K562 (cell line): ENCODE data around the gene YIPF1. TPM values are rescaled to one million over a fixed set of nuclear protein-coding genes. Genes with fewer than 3 reads are reported as not detected.

ENCODE experiments used
- ARID2 ChIP-seq: fragments of 450-650 bp; IDR thresholded peaks from 2 replicates; pipeline ENCODE4 v1.6.1; 2017; ENCODE audit warnings: antibody characterized with exemption, mild to moderate bottlenecking
- ATF4 ChIP-seq: fragments of 450-650 bp; formaldehyde crosslinking; IDR thresholded peaks from 2 replicates; pipeline ENCODE4 v1.4.0; 2022; ENCODE audit warnings: mild to moderate bottlenecking, moderate library complexity
- DACH1 ChIP-seq: fragments of 450-650 bp; IDR thresholded peaks from 2 replicates; pipeline ENCODE4 v1.6.1; 2018; ENCODE audit not compliant: partially characterized antibody
- EZH2 ChIP-seq: IDR thresholded peaks from 2 replicates; pipeline ENCODE4 v1.6.1; 2012; ENCODE audit warnings: low read depth, mild to moderate bottlenecking, inconsistent platforms, low read length, borderline replicate concordance
- FOXK2 ChIP-seq, 2 experiments: fragments of 450-650 bp; IDR thresholded peaks in 1 of 2; conservative IDR thresholded peaks in 1 of 2; 2 replicates each; pipeline ENCODE4 v1.6.1; 2016; ENCODE audit warnings: low read depth in 2 of 2, mild to moderate bottlenecking in 1 of 2
- MITF ChIP-seq: IDR thresholded peaks from 2 replicates; pipeline ENCODE4 v1.6.1; 2014; ENCODE audit warnings: antibody characterized with exemption
- MLX ChIP-seq, 2 experiments: fragments of 450-650 bp in 1 of 2; sonication (generic) in 1 of 2; formaldehyde crosslinking; conservative IDR thresholded peaks; 2 replicates each; pipeline versions ENCODE4 v1.4.0 to v1.8.1; 2020 to 2022; ENCODE audit warnings: mild to moderate bottlenecking in 1 of 2, missing genetic modification reagents in 1 of 2
- TAF1 ChIP-seq: IDR thresholded peaks from 2 replicates; pipeline ENCODE4 v1.6.1; 2011; ENCODE audit warnings: mild to moderate bottlenecking, low read length, moderate library complexity; ENCODE audit not compliant: insufficient read depth, control insufficient read depth, severe bottlenecking; ENCODE audit errors: extremely low read depth
- ZBTB26 ChIP-seq: fragments of 450-650 bp; formaldehyde crosslinking; IDR thresholded peaks from 2 replicates; pipeline ENCODE4 v1.4.0; 2022; ENCODE audit warnings: missing genetic modification characterization
- ZNF12 ChIP-seq: sonication (generic); formaldehyde crosslinking; IDR thresholded peaks from 2 replicates; pipeline ENCODE4 v1.4.0; 2020; ENCODE audit warnings: mild to moderate bottlenecking, missing genetic modification reagents
- ZNF197 ChIP-seq: fragments of 200-800 bp; sonication (Bioruptor generic); IDR thresholded peaks from 2 replicates; pipeline ENCODE4 v1.6.1; 2016; ENCODE audit warnings: low read depth, missing genetic modification characterization, missing compliant biosample characterization
- ZNF507 ChIP-seq: conservative IDR thresholded peaks from 2 replicates; pipeline ENCODE4 v1.6.1; 2017; ENCODE audit warnings: missing genetic modification characterization, missing compliant biosample characterization
- ZNF644 ChIP-seq: fragments of 200-800 bp; sonication (Bioruptor generic); IDR thresholded peaks from 2 replicates; pipeline ENCODE4 v1.6.1; 2016; ENCODE audit warnings: low read depth, missing genetic modification characterization, missing compliant biosample characterization
- polyA plus RNA-seq, 8 experiments: library from polyadenylated mRNA; depleted of rRNA in 4 of 8; stranded (reverse) in 5 of 8; unstranded in 3 of 8; fragments of >200 nt; fragmentation: Nextera tagmentation in 2 of 8; fragmentation: Illumina TruSeq in 1 of 8; extraction: Ambion mirVana in 2 of 8; extraction: Trizol in 1 of 8; gene quantifications; 2 replicates each; pipeline versions ENCODE4 v1.2.1 to v1.2.3, GENCODE V29; 2011 to 2014; ENCODE audit warnings: inconsistent platforms in 1 of 8, missing spikeins in 1 of 8
- total RNA-seq, 7 experiments: library from RNA; depleted of rRNA in 6 of 7; stranded (reverse); fragments of >200 nt in 6 of 7; fragmentation: Illumina TruSeq in 2 of 7; extraction: Trizol in 2 of 7; gene quantifications; 2 replicates each; pipeline versions ENCODE4 v1.2.1 to v1.2.3, GENCODE V29; 2011 to 2021; ENCODE audit warnings: low replicate concordance in 1 of 7
- TF ChIP-seq, protein P1 (sequence below): fragments of 450-650 bp; IDR thresholded peaks from 2 replicates; pipeline ENCODE4 v1.6.1; 2017; ENCODE audit warnings: antibody characterized with exemption, mild to moderate bottlenecking

The YIPF1 gene
- total and polyA plus RNA-seq, 9 of the 15 experiments (the other 6 are each of a cell fraction or from before 2014, with no cell fraction given): 11.5 to 37.5 (median 19.2) TPM

- peak; percentile 87 to 93 for TF ChIP-seq FOXK2 (conservative IDR thresholded peaks at IDR 0.05 in 1 of 2, IDR thresholded peaks at IDR 0.05 in 1 of 2; ENCODE audit: low read depth in 2 of 2)
- no peak; the same call in 1 of the 2 replicates for TF ChIP-seq ARID2
- TF ChIP-seq TAF1: peak; percentile 47
- no peak for TF ChIP-seq ZNF507 (tag)
- TF ChIP-seq ZNF197 (CRISPR knock-in tag): no peak
- no peak for TF ChIP-seq EZH2
- TF ChIP-seq, protein P1, sequence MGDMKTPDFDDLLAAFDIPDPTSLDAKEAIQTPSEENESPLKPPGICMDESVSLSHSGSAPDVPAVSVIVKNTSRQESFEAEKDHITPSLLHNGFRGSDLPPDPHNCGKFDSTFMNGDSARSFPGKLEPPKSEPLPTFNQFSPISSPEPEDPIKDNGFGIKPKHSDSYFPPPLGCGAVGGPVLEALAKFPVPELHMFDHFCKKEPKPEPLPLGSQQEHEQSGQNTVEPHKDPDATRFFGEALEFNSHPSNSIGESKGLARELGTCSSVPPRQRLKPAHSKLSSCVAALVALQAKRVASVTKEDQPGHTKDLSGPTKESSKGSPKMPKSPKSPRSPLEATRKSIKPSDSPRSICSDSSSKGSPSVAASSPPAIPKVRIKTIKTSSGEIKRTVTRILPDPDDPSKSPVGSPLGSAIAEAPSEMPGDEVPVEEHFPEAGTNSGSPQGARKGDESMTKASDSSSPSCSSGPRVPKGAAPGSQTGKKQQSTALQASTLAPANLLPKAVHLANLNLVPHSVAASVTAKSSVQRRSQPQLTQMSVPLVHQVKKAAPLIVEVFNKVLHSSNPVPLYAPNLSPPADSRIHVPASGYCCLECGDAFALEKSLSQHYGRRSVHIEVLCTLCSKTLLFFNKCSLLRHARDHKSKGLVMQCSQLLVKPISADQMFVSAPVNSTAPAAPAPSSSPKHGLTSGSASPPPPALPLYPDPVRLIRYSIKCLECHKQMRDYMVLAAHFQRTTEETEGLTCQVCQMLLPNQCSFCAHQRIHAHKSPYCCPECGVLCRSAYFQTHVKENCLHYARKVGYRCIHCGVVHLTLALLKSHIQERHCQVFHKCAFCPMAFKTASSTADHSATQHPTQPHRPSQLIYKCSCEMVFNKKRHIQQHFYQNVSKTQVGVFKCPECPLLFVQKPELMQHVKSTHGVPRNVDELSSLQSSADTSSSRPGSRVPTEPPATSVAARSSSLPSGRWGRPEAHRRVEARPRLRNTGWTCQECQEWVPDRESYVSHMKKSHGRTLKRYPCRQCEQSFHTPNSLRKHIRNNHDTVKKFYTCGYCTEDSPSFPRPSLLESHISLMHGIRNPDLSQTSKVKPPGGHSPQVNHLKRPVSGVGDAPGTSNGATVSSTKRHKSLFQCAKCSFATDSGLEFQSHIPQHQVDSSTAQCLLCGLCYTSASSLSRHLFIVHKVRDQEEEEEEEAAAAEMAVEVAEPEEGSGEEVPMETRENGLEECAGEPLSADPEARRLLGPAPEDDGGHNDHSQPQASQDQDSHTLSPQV: 0 out of 2 replicates have a peak, but pooled peaks have one; percentile 32
- no peak for TF ChIP-seq ATF4 (CRISPR knock-in tag)
- TF ChIP-seq ZBTB26: no peak
- peak; percentile 44 for TF ChIP-seq DACH1
- TF ChIP-seq ZNF12: no peak
- TF ChIP-seq MLX (CRISPR knock-in tag; conservative IDR thresholded peaks at IDR 0.05): no peak
- no peak for TF ChIP-seq ZNF644 (tag)
- TF ChIP-seq MITF: no peak
These were observed at the start of gene YIPF1 (continued) for GRCh38 chr1:53889304-53890298.
